ENCODE results near the gene XRRA1. TPM values are rescaled to one million over a fixed set of nuclear protein-coding genes. Genes with fewer than 3 reads are reported as not detected.

XRRA1 gene
- total RNA-seq, 1 donor, result 9.8 TPM

DNA sequence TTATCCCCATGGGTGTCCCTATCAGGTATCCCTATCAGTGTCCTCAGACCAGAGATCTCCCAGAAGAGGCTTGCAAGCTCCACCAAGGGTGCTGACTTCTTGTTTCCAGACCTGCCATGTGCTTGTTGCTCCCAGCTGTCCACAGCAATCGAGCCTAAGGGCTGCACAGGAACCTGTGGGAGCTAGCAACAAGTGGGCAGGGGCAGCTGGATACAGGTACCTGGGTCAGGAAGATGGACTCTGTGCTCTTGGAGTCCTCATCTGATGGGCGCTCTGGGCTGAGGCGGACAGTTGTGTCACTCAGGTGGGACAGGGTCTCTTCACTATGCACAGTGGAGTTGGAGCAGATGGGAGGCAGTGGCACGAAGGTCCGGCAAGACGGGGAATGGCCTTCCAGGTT, 101.0 kb downstream of the XRRA1 start:
- no peaks in the 10 kb centered on the region for H3K9me3 ChIP-seq (ENCODE audit: low read depth, low read length)
- H3K4me2 ChIP-seq (ENCODE audit: insufficient read depth, low read length), result no peak overlapping the region
- peaks cover 42% of the 10 kb centered on the region for H3K36me3 ChIP-seq (ENCODE audit: insufficient read depth, low read length)
- H3K4me1 ChIP-seq (ENCODE audit: insufficient read depth, low read length), result peaks cover 23% of the 10 kb centered on the region
- TF ChIP-seq, protein P1, sequence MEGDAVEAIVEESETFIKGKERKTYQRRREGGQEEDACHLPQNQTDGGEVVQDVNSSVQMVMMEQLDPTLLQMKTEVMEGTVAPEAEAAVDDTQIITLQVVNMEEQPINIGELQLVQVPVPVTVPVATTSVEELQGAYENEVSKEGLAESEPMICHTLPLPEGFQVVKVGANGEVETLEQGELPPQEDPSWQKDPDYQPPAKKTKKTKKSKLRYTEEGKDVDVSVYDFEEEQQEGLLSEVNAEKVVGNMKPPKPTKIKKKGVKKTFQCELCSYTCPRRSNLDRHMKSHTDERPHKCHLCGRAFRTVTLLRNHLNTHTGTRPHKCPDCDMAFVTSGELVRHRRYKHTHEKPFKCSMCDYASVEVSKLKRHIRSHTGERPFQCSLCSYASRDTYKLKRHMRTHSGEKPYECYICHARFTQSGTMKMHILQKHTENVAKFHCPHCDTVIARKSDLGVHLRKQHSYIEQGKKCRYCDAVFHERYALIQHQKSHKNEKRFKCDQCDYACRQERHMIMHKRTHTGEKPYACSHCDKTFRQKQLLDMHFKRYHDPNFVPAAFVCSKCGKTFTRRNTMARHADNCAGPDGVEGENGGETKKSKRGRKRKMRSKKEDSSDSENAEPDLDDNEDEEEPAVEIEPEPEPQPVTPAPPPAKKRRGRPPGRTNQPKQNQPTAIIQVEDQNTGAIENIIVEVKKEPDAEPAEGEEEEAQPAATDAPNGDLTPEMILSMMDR (IDR thresholded peaks at IDR 0.05; ENCODE audit: extremely low read depth, low read depth, low read length), result no peak
- H3K27ac ChIP-seq (ENCODE audit: low read depth, low read length), result no peak overlapping the region
- no peaks in the 10 kb centered on the region for H3K27me3 ChIP-seq (ENCODE audit: insufficient read depth, low read length)
- no peaks in the 10 kb centered on the region for H3K79me2 ChIP-seq (ENCODE audit: insufficient read depth, low read length)
- peaks cover 2% of the 10 kb centered on the region for H4K20me1 ChIP-seq (ENCODE audit: insufficient read depth, low read length)
- H3K4me3 ChIP-seq (ENCODE audit: insufficient read depth, low read length), result no peak overlapping the region
- no peak for DNase-seq (ENCODE audit: insufficient read length, low spot score, missing footprints)
- no peak overlapping the region for H2AFZ ChIP-seq (ENCODE audit: low read length)

DNA sequence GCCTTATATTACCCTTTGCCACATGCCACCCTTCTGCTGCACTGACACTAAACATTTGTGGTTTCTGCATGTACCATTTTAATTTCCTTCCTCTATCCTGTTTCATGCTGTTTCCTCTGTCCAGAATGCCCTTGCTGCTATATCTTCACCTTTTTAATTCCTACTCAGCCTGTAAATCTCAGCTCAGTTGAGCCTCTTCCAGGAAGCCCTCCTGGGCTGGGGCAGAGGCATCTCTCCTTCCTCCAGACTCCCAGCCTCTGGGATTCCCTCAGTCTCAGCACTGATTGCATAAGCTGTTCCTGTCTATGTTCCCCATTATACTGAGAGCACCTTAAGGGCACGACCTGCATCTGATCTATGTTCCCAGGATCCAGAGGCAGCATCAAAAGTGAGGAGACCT, 101.5 kb downstream of the XRRA1 start:
- TF ChIP-seq, protein P1 (IDR thresholded peaks at IDR 0.05; ENCODE audit: extremely low read depth, low read depth, low read length), result no peak
- no peak for DNase-seq (ENCODE audit: insufficient read length, low spot score, missing footprints)
- H3K27ac ChIP-seq (ENCODE audit: low read depth, low read length), result no peak overlapping the region
- no peaks in the 10 kb centered on the region for H3K79me2 ChIP-seq (ENCODE audit: insufficient read depth, low read length)
- H3K9me3 ChIP-seq (ENCODE audit: low read depth, low read length), result no peaks in the 10 kb centered on the region
- H3K27me3 ChIP-seq (ENCODE audit: insufficient read depth, low read length), result no peaks in the 10 kb centered on the region
- H3K4me2 ChIP-seq (ENCODE audit: insufficient read depth, low read length), result no peak overlapping the region
- H4K20me1 ChIP-seq (ENCODE audit: insufficient read depth, low read length), result peaks cover 2% of the 10 kb centered on the region
- H3K36me3 ChIP-seq (ENCODE audit: insufficient read depth, low read length), result peaks cover 43% of the 10 kb centered on the region
- no peak overlapping the region for H2AFZ ChIP-seq (ENCODE audit: low read length)
- H3K4me1 ChIP-seq (ENCODE audit: insufficient read depth, low read length), result peaks cover 23% of the 10 kb centered on the region
- H3K4me3 ChIP-seq (ENCODE audit: insufficient read depth, low read length), result no peak overlapping the region

DNA sequence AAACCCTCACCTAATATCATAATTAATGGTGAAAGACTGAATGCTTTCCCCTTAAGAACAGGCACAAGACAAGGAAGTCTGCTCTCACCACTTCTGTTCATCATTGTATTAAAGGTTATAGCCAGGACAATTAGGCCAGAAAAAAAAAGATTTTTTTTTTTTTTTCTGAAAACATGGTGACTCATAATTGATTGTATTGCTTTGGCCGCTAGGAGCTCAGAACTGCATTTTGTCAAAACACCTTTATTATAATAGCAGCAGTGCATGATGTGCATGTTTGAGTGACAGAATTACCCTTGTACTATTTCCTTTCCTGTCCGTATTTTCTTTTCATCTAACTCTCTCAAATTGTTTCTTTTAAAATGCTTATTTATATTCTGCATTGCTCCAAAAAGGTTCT, 102.1 kb downstream of the XRRA1 start:
- TF ChIP-seq, protein P1 (IDR thresholded peaks at IDR 0.05; ENCODE audit: extremely low read depth, low read depth, low read length), result peak; percentile 14
- H3K4me3 ChIP-seq (ENCODE audit: insufficient read depth, low read length), result no peak overlapping the region
- no peaks in the 10 kb centered on the region for H3K79me2 ChIP-seq (ENCODE audit: insufficient read depth, low read length)
- H3K9me3 ChIP-seq (ENCODE audit: low read depth, low read length), result no peaks in the 10 kb centered on the region
- H3K36me3 ChIP-seq (ENCODE audit: insufficient read depth, low read length), result peaks cover 42% of the 10 kb centered on the region
- H4K20me1 ChIP-seq (ENCODE audit: insufficient read depth, low read length), result peaks cover 2% of the 10 kb centered on the region
- H3K27ac ChIP-seq (ENCODE audit: low read depth, low read length), result no peak overlapping the region
- no peak overlapping the region for H2AFZ ChIP-seq (ENCODE audit: low read length)
- no peak for DNase-seq (ENCODE audit: insufficient read length, low spot score, missing footprints)
- H3K4me1 ChIP-seq (ENCODE audit: insufficient read depth, low read length), result peaks cover 23% of the 10 kb centered on the region
- H3K4me2 ChIP-seq (ENCODE audit: insufficient read depth, low read length), result no peak overlapping the region
- no peaks in the 10 kb centered on the region for H3K27me3 ChIP-seq (ENCODE audit: insufficient read depth, low read length)

DNA sequence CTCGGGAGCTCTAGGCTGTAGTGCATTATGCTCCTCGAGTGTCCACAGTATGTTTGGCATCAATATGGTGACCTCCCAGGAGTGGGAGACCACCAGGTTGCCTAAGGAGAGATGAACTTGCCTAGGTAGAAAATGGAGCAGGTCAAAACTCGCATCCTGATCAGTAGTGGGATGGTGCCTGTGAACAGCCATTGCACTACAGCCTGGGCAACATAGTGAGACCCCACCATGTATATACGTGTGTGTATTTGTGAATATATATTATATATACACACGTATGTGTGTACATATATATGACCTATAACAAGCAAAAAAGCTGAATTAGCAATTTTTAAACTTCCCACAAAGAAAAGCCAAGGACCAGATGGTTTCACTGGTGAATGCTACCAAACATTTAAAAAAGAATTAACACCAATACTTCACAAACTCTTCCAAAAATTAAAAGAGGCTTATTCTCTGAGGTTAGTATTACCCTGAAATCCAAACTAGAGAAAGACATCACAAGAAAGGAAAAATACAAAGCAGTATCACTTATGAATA, 102.8 kb downstream of the XRRA1 start:
- Histone ChIP-seq H4K20me1 (ENCODE audit: insufficient read depth, low read length) (peaks cover 2% of the 10 kb centered on the region), H2AFZ (ENCODE audit: low read length) (no peak overlapping the region), H3K36me3 (ENCODE audit: insufficient read depth, low read length) (peaks cover 49% of the 10 kb centered on the region), H3K27ac (ENCODE audit: low read depth, low read length) (no peak overlapping the region), H3K4me2 (ENCODE audit: insufficient read depth, low read length) (no peak overlapping the region), H3K9me3 (ENCODE audit: low read depth, low read length) (no peaks in the 10 kb centered on the region), H3K4me3 (ENCODE audit: insufficient read depth, low read length) (no peak overlapping the region), H3K79me2 (ENCODE audit: insufficient read depth, low read length) (no peaks in the 10 kb centered on the region), H3K27me3 (ENCODE audit: insufficient read depth, low read length) (no peaks in the 10 kb centered on the region), H3K4me1 (ENCODE audit: insufficient read depth, low read length) (peaks cover 23% of the 10 kb centered on the region)
- TF ChIP-seq, protein P1 (IDR thresholded peaks at IDR 0.05; ENCODE audit: extremely low read depth, low read depth, low read length), result no peak
- DNase-seq (ENCODE audit: insufficient read length, low spot score, missing footprints), result no peak
